Measurements from ENCODE around the gene SLC45A2. TPM values are rescaled to one million over a fixed set of nuclear protein-coding genes. Genes with fewer than 3 reads are reported as not detected.

Gene SLC45A2
- total and polyA plus RNA-seq, 9 of the 15 experiments (the other 6 are each of a cell fraction or from before 2014, with no cell fraction given): 0.03 to 0.29 (median 0.14) TPM; not detected in 4

- TF ChIP-seq USF1 (CRISPR knock-in tag; IDR thresholded peaks at IDR 0.05) (0 out of 2 replicates have a peak, but pooled peaks have one; percentile 14), TCF3 (CRISPR knock-in tag; IDR thresholded peaks at IDR 0.05) (no peak), RNF2 (IDR thresholded peaks at IDR 0.05) (no peak), HMG20A (CRISPR knock-in tag; conservative IDR thresholded peaks at IDR 0.05) (no peak), ZNF140 (CRISPR knock-in tag; IDR thresholded peaks at IDR 0.05) (no peak), LEF1 (IDR thresholded peaks at IDR 0.05) (peak; percentile 61; the same call in 1 of the 2 replicates), ZFX (CRISPR knock-in tag; IDR thresholded peaks at IDR 0.05) (no peak), DPF2 (IDR thresholded peaks at IDR 0.05) (peak; percentile 55; the same call in 1 of the 2 replicates), HEY1 (CRISPR knock-in tag; IDR thresholded peaks at IDR 0.05; ENCODE audit: borderline replicate concordance) (no peak), CBX2 (IDR thresholded peaks at IDR 0.05; ENCODE audit: insufficient read depth, low read length, poor library complexity, severe bottlenecking) (no peak), EP400 (IDR thresholded peaks at IDR 0.05) (0 out of 2 replicates have a peak, but pooled peaks have one; percentile 38), E2F5 (CRISPR knock-in tag; IDR thresholded peaks at IDR 0.05) (no peak), MNT (conservative IDR thresholded peaks at IDR 0.05) (peak; percentile 62 to 73), CHD4 (IDR thresholded peaks at IDR 0.05; ENCODE audit: insufficient read depth, insufficient replicate concordance, low read depth, low read length, poor library complexity, severe bottlenecking) (no peak), NFRKB (IDR thresholded peaks at IDR 0.05; ENCODE audit: low read depth) (peak; percentile 73; the same call in 1 of the 2 replicates), TAF7 (tag; IDR thresholded peaks at IDR 0.05) (no peak), GABPB1 (CRISPR knock-in tag; IDR thresholded peaks at IDR 0.05) (no peak), PBX2 (CRISPR knock-in tag; IDR thresholded peaks at IDR 0.05; ENCODE audit: low read depth) (no peak), PBX2 (tag; conservative IDR thresholded peaks at IDR 0.05; ENCODE audit: low read depth) (0 out of 2 replicates have a peak, but pooled peaks have one; percentile 18), TRIM24 (IDR thresholded peaks at IDR 0.05) (0 out of 4 replicates have a peak, but pooled peaks of 1 of the 2 experiments have one; percentile 14), ID3 (CRISPR knock-in tag; IDR thresholded peaks at IDR 0.05) (no peak), ID3 (tag; IDR thresholded peaks at IDR 0.05) (no peak), XRCC3 (IDR thresholded peaks at IDR 0.05) (no peak), ZEB2 (IDR thresholded peaks at IDR 0.05) (no peak), CBX3 (IDR thresholded peaks at IDR 0.05; ENCODE audit: borderline replicate concordance in 1 of 2, low read length in 2 of 2) (no peak)
Measured at GRCh38 chr5:33984671-33985124, at the start of gene SLC45A2 (continued).

Data from K562 (cell line).